Mammary epithelial cell (primary cell): ENCODE data around the gene POMGNT2.

ENCODE experiments used
- CTCF ChIP-seq, 2 donors: IDR thresholded peaks in 1 of 2; conservative IDR thresholded peaks in 1 of 2; 2 replicates each; pipeline ENCODE4 v1.5.1; 2011 to 2012; ENCODE audit warnings: inconsistent platforms in 2 of 2, low read length in 2 of 2, mild to moderate bottlenecking in 2 of 2, control low read depth in 1 of 2, low read depth in 1 of 2; ENCODE audit not compliant: insufficient read depth in 1 of 2; ENCODE audit errors: extremely low read depth in 1 of 2
- EZH2 ChIP-seq: IDR thresholded peaks from 2 replicates; pipeline ENCODE4 v1.6.1; 2012; ENCODE audit warnings: low read length, inconsistent platforms, borderline replicate concordance

DNA sequence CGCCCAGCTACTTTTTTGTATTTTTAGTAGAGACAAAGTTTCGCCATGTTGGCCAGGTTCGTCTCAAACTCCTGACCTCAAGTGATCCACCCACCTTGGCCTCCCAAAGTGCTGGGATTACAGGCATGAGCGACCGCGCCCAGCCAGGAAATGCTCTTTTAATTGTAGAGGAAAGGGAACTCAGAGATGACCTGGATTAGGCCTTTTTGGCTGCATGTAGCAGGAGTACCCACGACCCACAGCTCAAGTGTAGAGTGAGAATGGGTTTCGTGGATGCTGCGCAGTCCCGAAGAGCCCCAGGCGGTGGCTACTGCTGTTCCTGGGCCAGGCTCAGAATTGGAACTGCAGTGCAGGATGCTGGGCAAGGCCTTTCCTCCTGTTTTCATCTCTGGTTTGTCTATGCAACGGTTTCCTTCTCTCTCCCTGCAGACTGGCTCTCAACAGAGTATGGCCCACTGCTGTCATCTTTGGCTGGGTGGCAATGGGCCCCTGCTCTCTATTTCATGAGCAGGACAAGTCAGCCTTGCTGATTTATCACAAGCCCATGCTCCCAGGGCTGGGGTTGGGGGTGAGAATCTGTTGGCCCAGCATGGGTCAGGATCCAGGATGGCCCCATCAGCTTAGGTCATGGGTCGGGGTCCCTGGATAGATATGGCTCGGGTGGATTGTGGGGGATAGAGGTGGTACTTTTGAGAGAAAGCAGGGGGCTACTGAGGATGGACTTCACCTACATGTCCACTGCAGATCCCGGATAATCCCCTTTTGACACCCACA lies 75.5 kb downstream of the POMGNT2 start:
- TF ChIP-seq CTCF (conservative IDR thresholded peaks at IDR 0.05 in 1 of 2, IDR thresholded peaks at IDR 0.05 in 1 of 2; ENCODE audit: extremely low read depth in 1 of 2, insufficient read depth in 1 of 2, low read depth in 1 of 2, low read length in 2 of 2) (no peak), EZH2 (no peak)
